PC-3 (cell line): ENCODE results near the gene AGER. TPM values are rescaled to one million over a fixed set of nuclear protein-coding genes. Genes with fewer than 3 reads are reported as not detected.

Source experiments
- ATAC-seq: fragments of 200-7000 bp; cut with Tn5 transposase; 2 replicates; pipeline ENCODE4 v1.9.1; 2020; ENCODE audit warnings: mild to moderate bottlenecking, moderate library complexity
- Bru-seq: library from RNA; stranded (reverse); fragments of 400-500 nt; gene quantifications from one replicate; lab custom pipeline; 2021; lab: Mats Ljungman, UMichigan
- BruChase-seq, 2 experiments: library from RNA; stranded (reverse); fragments of 400-500 nt; gene quantifications; one replicate each; lab custom pipeline; 2021; lab: Mats Ljungman, UMichigan
- BruUV-seq: library from RNA; stranded (reverse); fragments of 400-500 nt; replicated peaks from 2 replicates; lab custom pipeline; 2021; lab: Mats Ljungman, UMichigan
- CTCF ChIA-PET: fragments of 300-600 bp; sonication (Branson Sonifier 250); formaldehyde crosslinking; loops from one replicate; lab custom pipeline; 2022; ENCODE audit warnings: antibody characterized with exemption; lab: Charles Lee
- POLR2A ChIA-PET: fragments of 300-600 bp; sonication (Branson Sonifier 250); formaldehyde crosslinking; loops from one replicate; lab custom pipeline; 2022; ENCODE audit warnings: antibody characterized with exemption; ENCODE audit not compliant: unreplicated experiment; lab: Charles Lee
- DNase-seq: peaks from one replicate; pipeline ENCODE4 v3.0.0-alpha.2; 2015
- H2AFZ ChIP-seq: fragments of 300-600 bp; sonication (generic); 2 replicates; pipeline ENCODE4 v1.6.0; 2016; ENCODE audit warnings: antibody characterized with exemption, low read length
- H3F3A ChIP-seq: fragments of 300-600 bp; sonication (generic); one replicate; pipeline ENCODE4 v1.6.0; 2017; ENCODE audit warnings: antibody characterized with exemption, low read length, control low read depth, mild to moderate bottlenecking; ENCODE audit not compliant: unreplicated experiment
- H3K27ac ChIP-seq: fragments of 300-600 bp; sonication (generic); 2 replicates; pipeline ENCODE4 v1.5.1; 2016; ENCODE audit warnings: mild to moderate bottlenecking, low read length
- H3K27me3 ChIP-seq: fragments of 300-600 bp; sonication (generic); 2 replicates; pipeline ENCODE4 v1.6.1; 2016; ENCODE audit warnings: low read length, mixed read lengths
- H3K36me3 ChIP-seq: fragments of 300-600 bp; sonication (generic); 2 replicates; pipeline ENCODE4 v1.6.1; 2016; ENCODE audit warnings: low read depth, mixed run types, low read length, mixed read lengths
- H3K4me1 ChIP-seq: fragments of 300-600 bp; sonication (generic); 2 replicates; pipeline ENCODE4 v1.5.1; 2016; ENCODE audit warnings: low read length; ENCODE audit not compliant: insufficient read depth
- H3K4me2 ChIP-seq: fragments of 300-600 bp; sonication (generic); 2 replicates; pipeline ENCODE4 v1.6.0; 2016; ENCODE audit warnings: low read length
- H3K4me3 ChIP-seq: fragments of 300-600 bp; sonication (generic); 2 replicates; pipeline ENCODE4 v1.5.1; 2016; ENCODE audit warnings: mild to moderate bottlenecking, low read length, mixed read lengths
- H3K79me2 ChIP-seq: fragments of 300-600 bp; sonication (generic); 2 replicates; pipeline ENCODE4 v1.6.1; 2017; ENCODE audit warnings: low read length, mixed read lengths
- H3K9ac ChIP-seq: fragments of 300-600 bp; sonication (generic); 2 replicates; pipeline ENCODE4 v1.6.0; 2016; ENCODE audit warnings: mild to moderate bottlenecking, low read length
- H3K9me2 ChIP-seq: fragments of 300-600 bp; sonication (generic); replicated peaks from 2 replicates; pipeline ENCODE4 v1.6.1; 2016; ENCODE audit warnings: mixed run types, low read length, mixed read lengths
- H3K9me3 ChIP-seq: fragments of 300-600 bp; sonication (generic); 2 replicates; pipeline ENCODE4 v1.6.1; 2016; ENCODE audit warnings: low read length, mixed read lengths
- H4K20me1 ChIP-seq: fragments of 300-600 bp; sonication (generic); 2 replicates; pipeline ENCODE4 v1.6.1; 2016; ENCODE audit warnings: low read length, mixed read lengths
- EZH2 ChIP-seq: fragments of 300-600 bp; sonication (generic); IDR thresholded peaks from one replicate; pipeline ENCODE4 v1.6.1; 2017; ENCODE audit warnings: antibody characterized with exemption, mild to moderate bottlenecking, low read length; ENCODE audit not compliant: unreplicated experiment
- EZH2phosphoT487 ChIP-seq: fragments of 300-600 bp; sonication (generic); IDR thresholded peaks from 2 replicates; pipeline ENCODE4 v1.6.1; 2018; ENCODE audit warnings: mild to moderate bottlenecking, antibody characterized with exemption, low read length, borderline replicate concordance
- intact Hi-C: fragments of 100-400 bp; cut with micrococcal nuclease; formaldehyde crosslinking; loops from 2 replicates; pipeline ENCODE4 v1.9.0; 2023
- long read RNA-seq: library from polyadenylated mRNA; unstranded; transcript quantifications from one replicate; pipeline ENCODE4 v2.0.0, GENCODE V29; 2021; ENCODE audit not compliant: unreplicated experiment
- total RNA-seq: library from RNA; depleted of rRNA; stranded (reverse); fragments of >200 nt; gene quantifications from 2 replicates; pipeline ENCODE4 v1.2.3, GENCODE V29; 2014; rRNA removed
- TF ChIP-seq, protein P1 (sequence below): fragments of 300-600 bp; sonication (generic); conservative IDR thresholded peaks from 2 replicates; pipeline ENCODE4 v1.5.1; 2017; ENCODE audit warnings: antibody characterized with exemption, low read depth, mild to moderate bottlenecking, low read length

Gene AGER
- total RNA-seq (2.0 and 5.0 TPM in 2 replicates), Bru-seq, nascent RNA (percentile 52 among the genes with signal in this experiment), BruChase-seq, experiment 1, labeled RNA remaining after a 6-hour chase (percentile 82 among the genes with signal in this experiment), BruChase-seq, experiment 2, labeled RNA remaining after a 2-hour chase (percentile 74 among the genes with signal in this experiment)
- long read RNA-seq, partial matches to known transcripts, result 0 of 3 reads
- long read RNA-seq, other reads (novel, unspliced or antisense), result 3 of 3 reads

DNA sequence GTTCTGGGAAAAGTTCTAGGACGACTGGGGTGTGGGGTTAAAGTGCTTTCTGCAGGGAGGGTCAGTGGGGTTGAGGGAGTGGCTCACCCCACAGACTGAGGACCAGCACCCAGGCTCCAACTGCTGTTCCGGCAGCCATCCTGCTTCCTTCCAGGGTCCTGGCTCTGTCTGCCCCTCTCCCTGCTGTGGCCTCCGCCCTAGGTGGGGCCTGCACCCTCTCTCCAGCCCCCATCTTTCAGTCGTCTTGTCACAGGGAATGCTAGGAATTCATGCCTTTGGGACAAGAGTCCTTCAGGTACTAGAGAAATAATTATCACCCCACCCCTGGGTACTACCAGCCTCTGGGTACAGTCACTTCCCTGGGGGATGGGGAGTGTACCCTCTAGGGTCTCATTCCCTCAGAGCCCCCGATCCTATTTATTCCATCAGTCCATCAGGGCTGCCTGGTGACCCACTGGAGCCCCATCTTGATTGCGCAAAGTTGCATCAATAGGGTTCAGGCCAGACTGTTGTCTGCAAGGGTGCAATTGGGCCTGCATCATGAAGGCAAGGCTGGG lies at the start of gene AGER:
TSS of gene AGER (minus strand) at position 170 of the 557 bp plus-strand sequence. CDS start at position 139, 31 bp downstream.
- Histone ChIP-seq H3K79me2 (peaks cover 13% of the 10 kb centered on the region), H3K4me1 (peaks cover 13% of the 10 kb centered on the region), H3K27me3 (no peaks in the 10 kb centered on the region), H3K4me3 (no peak within 1 kb of the TSS), H2AFZ (no peak within 1 kb of the TSS), H3K9ac (no peak within 1 kb of the TSS), H3K9me3 (no peaks in the 10 kb centered on the region), H3F3A (no peaks in the 10 kb centered on the region), H3K36me3 (peaks cover 5% of the 10 kb centered on the region), H4K20me1 (no peaks in the 10 kb centered on the region), H3K27ac (no peak within 1 kb of the TSS), H3K9me2 (no peaks in the 10 kb centered on the region), H3K4me2 (no peak within 1 kb of the TSS)
- TF ChIP-seq, protein P1, sequence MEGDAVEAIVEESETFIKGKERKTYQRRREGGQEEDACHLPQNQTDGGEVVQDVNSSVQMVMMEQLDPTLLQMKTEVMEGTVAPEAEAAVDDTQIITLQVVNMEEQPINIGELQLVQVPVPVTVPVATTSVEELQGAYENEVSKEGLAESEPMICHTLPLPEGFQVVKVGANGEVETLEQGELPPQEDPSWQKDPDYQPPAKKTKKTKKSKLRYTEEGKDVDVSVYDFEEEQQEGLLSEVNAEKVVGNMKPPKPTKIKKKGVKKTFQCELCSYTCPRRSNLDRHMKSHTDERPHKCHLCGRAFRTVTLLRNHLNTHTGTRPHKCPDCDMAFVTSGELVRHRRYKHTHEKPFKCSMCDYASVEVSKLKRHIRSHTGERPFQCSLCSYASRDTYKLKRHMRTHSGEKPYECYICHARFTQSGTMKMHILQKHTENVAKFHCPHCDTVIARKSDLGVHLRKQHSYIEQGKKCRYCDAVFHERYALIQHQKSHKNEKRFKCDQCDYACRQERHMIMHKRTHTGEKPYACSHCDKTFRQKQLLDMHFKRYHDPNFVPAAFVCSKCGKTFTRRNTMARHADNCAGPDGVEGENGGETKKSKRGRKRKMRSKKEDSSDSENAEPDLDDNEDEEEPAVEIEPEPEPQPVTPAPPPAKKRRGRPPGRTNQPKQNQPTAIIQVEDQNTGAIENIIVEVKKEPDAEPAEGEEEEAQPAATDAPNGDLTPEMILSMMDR, result no peak
- no peak for TF ChIP-seq EZH2phosphoT487
- TF ChIP-seq EZH2, result no peak
- BruUV-seq, result no TSS peak
- POLR2A ChIA-PET, result no interaction called here
- DNase-seq, result no peak
- no peak for ATAC-seq
- CTCF ChIA-PET, result no interaction called here
- intact Hi-C loops, result no loop called here

DNA sequence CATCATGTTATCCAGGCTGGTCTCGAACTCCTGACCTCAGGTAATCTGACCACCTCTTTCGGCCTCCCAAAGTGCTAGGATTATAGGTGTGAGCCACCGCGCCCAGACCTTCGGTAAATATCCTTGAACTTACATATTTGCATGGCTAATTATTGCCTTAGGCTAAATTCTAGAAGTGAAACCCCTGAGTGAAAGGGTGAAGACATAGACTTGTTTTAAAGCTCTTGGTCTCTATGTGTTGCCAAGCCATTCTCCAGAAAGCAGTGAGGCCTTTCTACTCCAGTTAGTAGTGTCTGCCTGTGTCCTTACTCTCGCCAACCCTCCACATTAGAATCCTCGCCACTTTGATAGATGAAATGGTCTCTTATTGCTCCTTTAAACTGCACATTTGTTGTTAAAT lies 42.4 kb upstream of the AGER start:
- no peak overlapping the region for H3K4me2 ChIP-seq
- H3K36me3 ChIP-seq, result no peaks in the 10 kb centered on the region
- no peak overlapping the region for H2AFZ ChIP-seq
- H4K20me1 ChIP-seq, result no peaks in the 10 kb centered on the region
- POLR2A ChIA-PET, result no interaction called here
- no peaks in the 10 kb centered on the region for H3K4me1 ChIP-seq
- intact Hi-C loops, result no loop called here
- CTCF ChIA-PET, result no interaction called here
- no peaks in the 10 kb centered on the region for H3K9me2 ChIP-seq
- no peak overlapping the region for H3K9ac ChIP-seq
- DNase-seq (no peak), ATAC-seq (no peak)
- no peaks in the 10 kb centered on the region for H3K79me2 ChIP-seq
- H3K27me3 ChIP-seq, result peaks cover 3% of the 10 kb centered on the region; the same call in 1 of the 2 replicates
- no peak overlapping the region for H3K27ac ChIP-seq
- BruUV-seq, result no TSS peak
- H3K4me3 ChIP-seq, result no peak overlapping the region
- no peaks in the 10 kb centered on the region for H3K9me3 ChIP-seq
- H3F3A ChIP-seq, result no peaks in the 10 kb centered on the region
- TF ChIP-seq EZH2phosphoT487 (no peak), EZH2 (no peak)
- TF ChIP-seq, protein P1, result no peak

DNA sequence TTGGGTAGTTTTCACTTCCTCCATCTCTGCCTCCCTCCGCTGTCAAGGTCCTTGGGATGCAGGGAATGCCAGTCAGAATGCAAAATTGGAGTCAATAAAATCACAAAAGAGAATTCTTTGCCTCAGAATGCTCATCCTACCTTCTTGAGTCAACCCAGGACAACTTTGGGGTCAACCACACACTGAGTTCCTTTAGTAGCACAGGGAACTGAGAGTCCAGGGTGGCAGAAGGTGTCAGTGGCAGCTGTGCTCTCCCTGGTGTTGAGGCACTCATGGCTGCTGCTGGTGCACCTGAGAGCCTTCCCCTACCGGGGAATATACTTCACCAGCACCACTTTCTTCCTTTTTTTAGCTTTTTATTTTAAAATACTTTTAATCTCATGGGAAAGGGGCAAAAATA lies 40.6 kb upstream of the AGER start:
- Histone ChIP-seq H3K79me2 (no peaks in the 10 kb centered on the region), H3K27ac (no peak overlapping the region), H3K9me3 (no peaks in the 10 kb centered on the region), H3K9ac (no peak overlapping the region), H4K20me1 (no peaks in the 10 kb centered on the region), H3K9me2 (no peaks in the 10 kb centered on the region), H3K4me3 (no peak overlapping the region), H3F3A (no peaks in the 10 kb centered on the region), H3K27me3 (peaks cover 10% of the 10 kb centered on the region; the same call in 1 of the 2 replicates), H2AFZ (no peak overlapping the region), H3K4me1 (no peaks in the 10 kb centered on the region), H3K4me2 (no peak overlapping the region), H3K36me3 (no peaks in the 10 kb centered on the region)
- ChIA-PET POLR2A (no interaction called here), CTCF (no interaction called here)
- intact Hi-C loops, result no loop called here
- ATAC-seq (no peak), DNase-seq (no peak)
- TF ChIP-seq, protein P1, result no peak
- BruUV-seq, result no TSS peak
